ENCODE results near the gene PANK1.

DNA sequence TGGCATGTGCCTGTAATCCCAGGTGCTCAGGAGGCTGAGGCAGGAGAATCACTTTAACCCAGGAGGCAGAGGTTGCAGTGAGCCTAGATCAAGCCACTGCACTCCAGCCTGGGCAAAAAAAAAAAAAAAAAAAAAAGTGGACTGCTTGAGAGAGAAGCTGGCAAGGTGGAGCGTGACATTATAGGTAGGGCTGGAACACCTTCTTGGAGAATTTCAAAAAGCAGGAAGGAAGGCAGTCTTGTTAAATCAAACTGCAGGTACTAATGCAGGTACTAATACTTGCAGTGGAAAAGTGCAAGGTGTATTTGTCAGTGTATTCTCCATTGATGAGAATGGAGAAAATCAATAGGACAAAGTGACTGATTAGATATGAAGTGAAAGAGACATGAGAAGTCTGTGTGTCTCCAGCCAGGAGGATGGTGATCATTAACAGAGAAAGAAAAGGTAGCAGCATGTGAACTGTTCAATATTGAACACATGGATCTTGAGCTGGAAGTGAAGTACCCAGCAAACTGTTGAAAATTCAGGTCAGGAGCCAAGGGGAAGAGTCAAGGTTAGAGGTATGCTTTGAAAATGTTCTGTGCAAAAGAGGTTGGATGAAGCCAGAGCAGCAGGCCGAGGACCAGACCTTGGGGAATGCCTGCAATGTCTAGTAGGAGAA is 97.1 kb downstream of the PANK1 start:
- TF ChIP-seq PATZ1 (CRISPR knock-in tag; IDR thresholded peaks at IDR 0.05; ENCODE audit: borderline replicate concordance) (no peak), BACH2 (CRISPR knock-in tag; IDR thresholded peaks at IDR 0.05; ENCODE audit: borderline replicate concordance) (no peak), OSR1 (CRISPR knock-in tag; IDR thresholded peaks at IDR 0.05) (no peak), ARNTL (CRISPR knock-in tag; IDR thresholded peaks at IDR 0.05; ENCODE audit: borderline replicate concordance, low read depth) (no peak), SNAI2 (CRISPR knock-in tag; IDR thresholded peaks at IDR 0.05) (no peak)

All from SK-N-SH treated with all-trans-retinoic acid at 6 μM for 48 hours (cell line).